Prostate gland (tissue), 2 donors: ENCODE measurements around the gene IFITM10.

ENCODE experiments used
- CTCF ChIP-seq, 4 experiments: fragments of 200-600 bp in 2 of 4; fragments of 450-650 bp in 2 of 4; sonication (generic) in 2 of 4; IDR thresholded peaks; 1 replicate in 3 of 4; 2 replicates in 1 of 4; pipeline ENCODE4 v1.5.1; 2016 to 2019; ENCODE audit warnings: antibody characterized with exemption in 4 of 4, mild to moderate bottlenecking in 2 of 4, moderate library complexity in 2 of 4
- POLR2A ChIP-seq: fragments of 450-650 bp; IDR thresholded peaks from one replicate; pipeline ENCODE4 v1.6.1; 2016; ENCODE audit warnings: antibody characterized with exemption, mild to moderate bottlenecking
- POLR2AphosphoS5 ChIP-seq: sonication (generic); formaldehyde crosslinking; IDR thresholded peaks from one replicate; pipeline ENCODE4 v1.6.1; 2017; ENCODE audit warnings: antibody characterized with exemption

- TF ChIP-seq CTCF (IDR thresholded peaks at IDR 0.05) (no peak), POLR2AphosphoS5 (no peak), POLR2A (no peak)
Observed at GRCh38 chr11:1743585-1744136, 6.7 kb downstream of the IFITM10 start.
